SK-N-SH (cell line): ENCODE results near the gene CNIH3.

Experiments
- CHD2 ChIP-seq: fragments of 150-350 bp; IDR thresholded peaks from 2 replicates; pipeline ENCODE4 v1.6.1; 2018; ENCODE audit warnings: low read length; ENCODE audit not compliant: partially characterized antibody
- CTCF ChIP-seq: fragments of 200-600 bp; sonication (generic); IDR thresholded peaks from 2 replicates; pipeline ENCODE4 v1.6.1; 2017; ENCODE audit warnings: antibody characterized with exemption, mild to moderate bottlenecking, moderate library complexity
- JUND ChIP-seq: IDR thresholded peaks from 2 replicates; pipeline ENCODE4 v1.4.0; 2012
- POLR2AphosphoS5 ChIP-seq: IDR thresholded peaks from 2 replicates; pipeline ENCODE4 v1.6.1; 2012; ENCODE audit warnings: low read depth, low read length
- SMC3 ChIP-seq: IDR thresholded peaks from 2 replicates; pipeline ENCODE4 v1.6.1; 2012; ENCODE audit warnings: low read depth, low read length, improper control_type of control experiment
- USF2 ChIP-seq: fragments of 150-350 bp; IDR thresholded peaks from 2 replicates; pipeline ENCODE4 v1.6.1; 2017; ENCODE audit warnings: antibody characterized with exemption, low read length, low read depth, borderline replicate concordance

GRCh38 chr1:224696021-224696420 lies 79.9 kb downstream of the CNIH3 start:
- no peak for TF ChIP-seq CTCF
- TF ChIP-seq POLR2AphosphoS5, result no peak
- TF ChIP-seq JUND, result no peak
- TF ChIP-seq USF2, result no peak
- TF ChIP-seq CHD2, result no peak
- no peak for TF ChIP-seq SMC3
